Measurements from ENCODE around the gene MEF2A.
"Not testable (repeated sequence)": the region's sequence is repeated elsewhere in the genome, so short reads cannot be mapped to it uniquely, and the experiment has no call there.

MEF2A gene

DNA sequence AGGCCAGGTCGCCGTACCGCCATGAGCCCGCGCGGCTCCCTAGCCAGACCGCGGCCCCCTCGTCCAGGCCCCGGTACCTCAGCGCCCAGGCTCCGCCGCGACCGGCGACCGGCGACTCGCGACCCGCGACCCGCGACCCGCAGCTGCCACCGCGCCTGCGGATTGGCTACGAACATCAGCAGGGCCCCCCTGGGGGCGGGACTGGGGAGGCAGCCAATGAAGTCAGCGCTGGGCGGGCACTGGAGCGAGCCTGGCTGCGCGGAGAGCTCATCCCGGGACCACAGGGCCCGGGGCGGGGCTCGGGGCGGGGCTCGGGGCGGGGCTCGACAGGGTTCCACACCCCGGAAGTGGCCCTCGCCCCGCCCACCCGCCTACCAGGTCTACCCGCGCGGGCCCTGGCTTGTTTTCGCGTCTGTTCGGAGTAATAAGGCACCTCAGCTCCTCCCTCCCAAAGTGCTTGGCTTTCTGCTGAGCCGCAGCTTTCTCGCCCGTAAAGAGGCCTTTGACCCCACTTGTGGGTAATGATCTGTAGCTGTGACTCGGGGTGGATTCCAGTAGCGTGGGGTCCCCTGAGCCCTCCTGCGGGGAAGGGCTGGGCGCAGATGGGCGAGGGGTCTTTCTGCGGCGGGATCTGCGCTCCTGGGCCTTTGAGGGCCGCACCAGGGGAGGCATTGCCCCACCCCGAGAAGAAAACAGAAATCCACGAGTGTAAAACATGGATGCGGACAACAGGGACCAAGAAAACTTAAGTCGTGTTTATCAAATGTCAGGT is 167.7 kb downstream of the MEF2A start, which contains the start of gene LYSMD4:
Gene LYSMD4 (minus strand): TSS at position 170 of the 772 bp plus-strand sequence. CDS start 1,438 bp downstream, outside the sequence.
- DNase-seq = peak; percentile 99

DNA sequence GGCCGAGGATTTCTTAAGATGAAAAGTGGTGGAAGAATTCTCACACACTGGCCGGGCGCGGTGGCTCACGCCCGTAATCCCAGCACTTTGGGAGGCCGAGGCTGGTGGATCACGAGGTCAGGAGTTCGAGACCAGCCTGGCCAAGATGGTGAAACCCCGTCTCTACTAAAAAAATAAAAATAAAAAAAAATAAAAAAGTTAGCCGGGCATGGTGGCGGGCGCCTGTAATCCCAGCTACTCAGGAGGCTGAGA is 168.2 kb downstream of the MEF2A start:
- not testable (repeated sequence) for DNase-seq

DNA sequence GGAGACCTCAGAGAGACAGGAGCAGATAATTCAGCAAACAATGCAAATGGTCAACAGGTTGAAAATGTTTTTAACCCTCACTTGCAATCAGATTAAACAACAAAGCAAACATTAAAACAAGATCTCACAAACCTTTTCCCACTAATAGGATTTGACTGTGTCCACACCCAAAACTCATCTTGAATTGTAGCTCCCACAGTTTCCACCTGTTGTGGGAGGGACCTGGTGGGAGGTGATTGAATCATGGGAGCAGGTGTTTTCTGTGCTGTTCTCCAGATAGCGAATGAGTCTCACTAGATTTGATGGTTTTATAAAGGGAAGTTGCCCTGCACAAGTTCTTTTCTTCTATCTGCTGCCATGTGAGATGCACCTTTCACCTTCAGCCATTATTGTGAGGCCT is 168.8 kb downstream of the MEF2A start:
- DNase-seq = no peak

DNA sequence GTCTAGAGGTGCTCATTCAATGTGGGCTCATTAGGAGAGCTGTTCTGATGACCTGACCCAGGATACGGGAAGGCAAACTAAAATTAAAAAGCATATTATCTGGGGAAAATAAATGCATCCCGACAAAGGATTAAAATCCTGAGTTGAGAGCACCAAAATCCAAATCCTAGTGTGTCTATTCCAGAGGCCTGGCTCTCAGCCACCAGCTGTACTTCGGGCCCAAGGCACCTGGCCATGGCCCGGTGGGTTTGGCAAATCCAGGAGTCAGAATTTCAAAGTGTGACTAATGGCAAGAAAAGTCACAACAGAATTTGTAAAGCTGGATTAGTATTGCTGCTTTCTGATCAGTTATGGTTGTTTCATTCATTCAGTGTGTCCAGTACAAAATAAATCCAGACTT is 170.1 kb downstream of the MEF2A start:
- no peak for DNase-seq

DNA sequence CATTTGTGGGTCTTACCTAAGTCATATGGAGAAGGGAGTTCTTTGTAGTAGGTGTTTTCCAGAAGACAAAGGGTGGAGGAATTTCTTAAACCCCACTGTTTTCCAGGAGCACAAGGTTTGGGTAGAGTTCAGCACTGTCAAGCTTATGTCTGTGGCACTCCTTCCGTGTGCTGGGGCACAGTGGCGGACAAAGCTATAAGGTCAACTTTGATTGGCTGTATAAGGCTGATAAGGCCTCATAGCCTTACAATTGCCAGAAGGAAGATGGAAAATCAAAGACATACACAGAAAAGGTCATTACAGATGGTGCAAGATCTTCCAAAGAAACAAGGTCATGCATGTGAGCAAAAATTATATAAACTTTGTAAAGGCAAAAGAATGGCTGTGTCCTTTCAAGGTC is 170.9 kb downstream of the MEF2A start:
- DNase-seq = no peak

DNA sequence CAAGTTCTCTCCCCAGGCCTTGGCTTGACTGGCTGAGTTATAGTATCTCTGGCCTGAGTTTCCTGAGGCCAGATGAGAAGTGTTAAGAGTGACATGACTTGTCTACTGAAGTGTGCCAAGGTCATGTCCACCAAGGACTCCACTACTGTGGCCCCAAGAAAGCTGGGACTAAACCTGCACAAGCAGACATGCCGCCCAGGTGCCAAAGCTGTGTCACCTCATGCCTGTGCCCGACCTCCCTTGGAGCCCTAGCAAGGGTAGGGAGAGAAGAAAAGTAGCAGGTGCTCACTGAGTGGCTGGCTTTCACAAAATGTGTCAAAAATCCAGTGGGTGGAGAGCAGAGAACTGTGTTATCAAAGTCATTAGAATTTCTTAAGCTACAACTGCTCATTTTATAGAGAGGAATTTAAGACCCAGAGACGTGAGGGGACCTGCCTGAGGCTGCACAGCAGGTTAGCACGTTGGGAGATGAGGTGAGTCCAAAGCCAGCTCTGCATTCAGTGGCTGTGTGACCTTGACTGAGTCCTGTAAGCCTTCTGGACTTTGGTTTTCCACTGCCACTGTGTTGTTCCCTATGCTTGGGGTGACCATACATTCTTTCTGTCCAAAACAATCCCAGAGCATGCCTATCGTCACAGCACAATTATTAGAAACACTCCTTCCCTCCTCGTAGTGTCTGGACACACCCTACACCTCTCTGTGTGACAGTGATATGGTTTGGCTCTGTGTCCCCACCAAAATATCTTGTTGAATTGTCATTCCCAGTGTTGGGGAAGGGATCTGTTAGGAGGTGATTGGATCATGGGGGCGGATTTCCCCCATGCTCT is 172.4 kb downstream of the MEF2A start:
- DNase-seq = no peak

DNA sequence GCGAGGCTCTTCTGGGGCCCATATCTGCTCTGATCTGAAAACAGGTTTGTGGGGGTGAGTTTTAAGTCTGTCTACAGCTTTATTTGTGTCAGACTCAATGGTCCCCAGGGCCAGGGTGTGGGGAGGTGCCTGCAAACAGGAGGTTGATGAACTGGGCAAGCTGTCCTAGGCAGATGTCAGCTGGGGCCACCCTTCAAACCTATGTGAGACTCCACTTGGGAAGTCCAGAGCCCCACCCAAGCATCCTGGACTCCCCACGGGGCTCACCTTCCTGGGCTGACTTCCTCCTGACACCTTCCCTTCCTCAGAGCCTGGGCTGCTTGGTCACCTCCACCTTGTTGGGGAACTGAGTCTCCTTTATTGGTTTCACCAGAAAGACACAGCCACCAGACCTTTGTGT is 176.1 kb downstream of the MEF2A start:
- DNase-seq = no peak

DNA sequence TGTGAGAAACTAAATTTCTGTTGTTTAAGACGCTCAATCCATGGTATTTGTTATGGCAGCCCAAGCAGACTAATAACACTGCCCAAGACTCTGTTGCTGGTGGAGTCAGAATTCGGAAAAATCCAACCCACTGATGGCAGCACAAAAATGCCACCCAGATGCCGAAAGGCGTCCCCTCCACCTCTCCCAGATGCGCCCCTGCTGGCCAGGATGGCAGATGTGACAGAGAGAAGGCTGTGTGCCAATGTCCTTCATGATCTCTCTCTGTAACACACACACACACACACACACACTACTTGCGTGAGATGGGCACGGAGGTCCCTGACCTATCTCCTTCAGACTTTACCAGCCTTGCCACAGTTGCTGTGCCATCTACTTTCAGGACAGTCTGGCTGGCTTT is 178.4 kb downstream of the MEF2A start:
- DNase-seq = no peak

DNA sequence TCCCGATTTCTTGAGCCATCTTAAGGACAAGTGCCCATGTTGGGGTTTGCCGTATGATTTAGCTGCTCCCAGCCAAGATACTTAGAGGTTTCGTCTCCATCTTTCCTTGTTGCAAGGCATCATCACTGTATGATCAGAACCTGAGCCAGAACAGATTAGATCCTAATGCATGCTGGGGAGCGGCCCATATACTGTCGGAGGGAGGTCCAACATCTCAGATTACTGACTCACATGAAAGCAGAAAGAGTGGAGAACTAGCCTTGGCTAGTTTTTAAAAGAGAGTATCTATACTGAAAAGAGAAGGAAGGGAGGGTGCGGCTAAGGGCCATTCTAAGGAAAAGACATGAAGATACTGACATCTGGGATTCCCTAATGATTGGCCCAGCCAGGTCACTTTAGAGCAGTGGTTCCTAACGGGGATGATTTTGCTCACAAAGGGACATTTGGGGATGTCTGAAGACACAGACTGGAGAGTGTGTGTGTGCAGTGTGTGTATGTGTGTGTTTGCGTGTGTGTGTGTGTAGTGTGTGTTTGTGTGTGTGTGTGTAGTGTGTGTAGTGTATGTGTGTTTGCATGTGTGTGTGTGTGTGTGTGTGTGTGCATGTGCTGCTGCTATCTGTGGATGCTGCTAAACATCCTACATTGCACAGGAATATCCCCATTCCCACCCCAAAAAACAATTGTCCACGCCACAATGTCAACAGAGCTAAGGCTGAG is 179.7 kb downstream of the MEF2A start:
- DNase-seq = no peak

DNA sequence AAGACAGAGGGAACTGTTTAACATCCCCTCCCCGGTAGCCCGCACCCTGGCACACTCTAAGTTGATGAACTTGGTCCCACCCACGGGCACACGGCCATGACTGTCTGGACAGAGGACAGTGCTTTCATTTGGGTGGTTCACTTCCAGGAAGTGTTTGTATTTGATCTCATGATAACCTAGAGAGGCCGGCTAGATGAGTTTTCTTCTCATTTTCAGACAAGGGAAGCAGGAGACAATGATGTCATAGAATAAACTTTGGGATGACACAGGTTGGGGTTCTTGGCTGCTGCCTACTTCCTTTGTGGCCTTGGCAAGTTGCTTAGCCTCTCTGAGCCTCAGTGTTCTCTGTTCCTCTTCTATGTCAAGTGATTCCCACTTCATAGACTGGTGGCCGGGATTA is 183.6 kb downstream of the MEF2A start:
- DNase-seq = no peak

DNA sequence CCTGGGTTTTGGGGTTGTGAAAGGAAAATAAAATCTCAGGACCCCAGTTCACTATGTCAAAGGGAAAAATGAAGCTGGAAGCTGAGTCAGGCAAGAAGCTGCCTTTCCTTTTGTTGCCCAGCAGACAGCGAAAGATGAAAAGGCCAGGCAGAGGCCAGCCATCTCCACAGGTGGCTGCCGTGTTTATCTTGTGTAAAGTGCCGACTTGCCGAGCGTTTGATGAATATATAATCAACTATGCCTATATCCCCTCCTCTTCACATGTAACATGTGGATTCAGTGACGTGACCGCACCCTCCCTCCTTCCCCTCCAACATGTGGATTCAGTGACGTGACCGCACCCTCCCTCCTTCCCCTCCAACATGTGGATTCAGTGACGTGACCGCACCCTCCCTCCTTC is 184.5 kb downstream of the MEF2A start:
- DNase-seq = not testable (repeated sequence)

DNA sequence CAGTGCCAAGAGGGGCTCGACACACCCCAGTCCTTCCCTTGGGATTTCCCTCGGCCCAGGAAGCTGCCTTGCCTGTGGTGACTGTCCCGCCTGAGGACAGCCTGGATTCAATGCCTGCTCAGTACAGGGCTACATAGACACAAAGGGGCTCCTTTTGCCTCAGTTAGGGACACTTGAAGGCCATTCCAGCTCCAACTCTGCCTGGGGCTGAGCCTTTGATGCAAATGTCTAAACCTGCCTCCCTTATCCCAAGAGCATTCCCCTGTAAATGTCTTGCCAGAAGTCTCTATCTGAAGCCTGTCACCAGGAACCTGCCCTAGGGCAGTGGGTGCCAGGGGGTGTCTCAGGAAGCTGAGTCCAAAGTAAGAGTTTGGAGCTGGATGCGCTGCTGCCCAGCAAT is 186.8 kb downstream of the MEF2A start:
- no peak for DNase-seq

DNA sequence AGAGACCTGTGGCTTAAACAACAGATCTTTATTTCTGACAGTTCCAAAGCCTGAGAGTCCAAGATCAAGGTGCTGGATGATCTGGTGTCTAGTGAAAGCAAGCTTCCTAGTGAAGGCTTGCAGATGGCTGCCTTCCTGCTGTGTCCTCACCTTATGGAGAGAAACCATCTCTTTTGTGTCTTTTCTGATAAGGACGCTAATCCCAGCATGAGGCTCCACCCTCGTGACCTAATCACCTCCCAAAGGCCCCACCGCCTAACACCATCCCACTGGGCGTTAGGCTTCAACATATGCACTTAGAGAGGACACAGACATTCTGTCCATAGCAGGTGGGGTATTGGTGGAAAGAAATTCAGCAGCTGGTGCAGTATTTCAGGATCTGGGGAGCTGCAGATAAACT is 187.3 kb downstream of the MEF2A start:
- DNase-seq = no peak

DNA sequence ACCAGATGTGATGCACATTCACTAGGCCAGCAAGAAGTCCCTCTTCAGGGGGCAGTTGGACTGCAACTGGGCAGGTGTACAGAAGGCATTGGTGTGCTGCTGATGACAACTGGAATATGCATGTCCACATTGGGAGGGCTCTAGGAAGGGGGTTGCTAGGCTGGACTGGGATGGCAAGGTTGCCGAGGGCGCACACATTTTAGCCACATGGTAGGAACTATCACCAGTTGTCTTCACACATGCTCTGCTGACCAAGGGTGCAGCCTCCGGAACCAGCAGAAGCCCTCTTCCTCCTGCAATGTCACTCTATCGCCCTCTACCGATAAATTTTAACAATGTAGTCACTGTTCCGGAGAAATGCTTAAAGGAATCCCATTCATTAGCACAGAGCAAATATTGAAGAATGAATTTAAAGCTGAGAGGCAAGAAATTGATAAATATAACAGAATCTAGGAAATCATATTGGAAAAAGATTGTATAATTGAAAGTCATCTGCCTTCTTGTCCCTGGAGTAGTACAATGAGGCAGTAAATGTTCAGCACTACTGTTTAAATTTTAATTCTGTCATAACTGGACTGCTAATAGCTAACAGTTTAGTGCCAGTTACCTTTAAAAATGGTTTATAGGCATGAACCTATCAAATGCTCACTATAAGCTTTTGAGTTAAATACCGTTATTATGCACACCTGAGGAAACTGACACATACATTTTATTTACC is 190.1 kb downstream of the MEF2A start:
- DNase-seq = peak; percentile 61

DNA sequence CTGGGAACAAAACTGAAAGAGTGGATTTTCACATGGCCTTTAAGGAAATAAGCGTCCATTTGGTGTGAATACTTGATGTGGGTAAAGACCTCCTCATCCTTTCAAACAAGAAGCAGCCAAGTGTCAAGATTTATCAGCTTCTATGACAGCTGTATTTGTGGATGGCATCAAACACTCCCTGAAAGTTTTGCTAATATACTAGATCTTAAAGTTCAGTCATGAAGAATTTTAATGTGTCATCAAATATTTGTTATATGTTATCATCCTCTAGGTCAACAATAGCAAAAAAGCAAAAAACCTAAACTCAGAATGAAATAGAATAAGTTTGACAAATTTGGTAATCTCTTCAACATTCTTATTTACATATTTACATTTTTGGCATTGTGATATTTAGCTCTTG is 196.5 kb downstream of the MEF2A start:
- no peak for DNase-seq

DNA sequence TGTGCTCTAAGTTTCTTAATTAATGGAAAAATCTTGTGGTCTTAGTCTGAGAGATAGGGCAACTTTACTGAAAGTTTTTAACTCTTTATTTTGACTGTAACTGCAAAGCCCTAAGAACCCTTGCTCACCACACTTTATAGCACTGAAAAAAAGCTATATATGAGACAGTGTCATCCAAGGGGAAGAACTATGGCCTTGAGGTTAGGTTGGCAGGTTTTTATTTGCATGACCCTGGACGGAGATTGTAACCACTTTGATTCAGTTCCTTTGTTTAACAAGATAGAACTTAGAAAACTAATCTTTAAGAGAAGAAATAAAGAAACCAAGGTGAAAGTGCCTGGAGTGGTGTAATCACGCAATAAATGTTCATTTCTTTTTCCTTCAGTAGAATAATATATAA is 198.0 kb downstream of the MEF2A start:
- DNase-seq = no peak

DNA sequence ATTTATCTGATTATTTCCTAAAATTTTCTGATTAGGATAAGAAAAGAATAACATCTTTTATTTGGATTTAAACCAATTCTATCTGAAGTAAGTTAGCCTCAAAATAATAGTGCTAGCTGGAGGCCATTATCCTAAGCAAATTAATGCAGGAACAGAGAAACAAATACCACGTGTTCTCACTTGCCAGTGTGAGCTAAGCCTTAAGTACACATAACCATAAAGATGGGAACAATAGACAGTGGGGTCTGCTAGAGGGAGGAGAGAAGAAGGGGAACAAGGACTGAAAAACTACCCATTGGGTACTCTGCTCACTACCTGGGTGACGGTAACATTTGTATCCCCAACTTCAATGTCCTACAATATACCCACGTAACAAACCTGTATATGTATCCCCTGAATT is 198.7 kb downstream of the MEF2A start:
- no peak for DNase-seq
